NCI-H510A treated with DMSO at 0.1 percent for 48 hours (cell line): ENCODE measurements around the gene GDF11.

Experiments
- DNase-seq: peaks from one replicate; lab custom pipeline; 2025; lab: John Stamatoyannopoulos, UW

The GDF11 gene

GRCh38 chr12:55723516-55724225 is 19.3 kb upstream of the GDF11 start:
- no peak for DNase-seq

- DNase-seq, result peak; percentile 28
These were observed 18.5 kb upstream of the GDF11 start for GRCh38 chr12:55724226-55724939.

GRCh38 chr12:55724940-55725309 is 18.0 kb upstream of the GDF11 start:
- no peak for DNase-seq

- DNase-seq, result no peak
These were observed 17.4 kb upstream of the GDF11 start for GRCh38 chr12:55725556-55725955.

GRCh38 chr12:55726971-55727370 is 16.0 kb upstream of the GDF11 start:
- no peak for DNase-seq

DNA sequence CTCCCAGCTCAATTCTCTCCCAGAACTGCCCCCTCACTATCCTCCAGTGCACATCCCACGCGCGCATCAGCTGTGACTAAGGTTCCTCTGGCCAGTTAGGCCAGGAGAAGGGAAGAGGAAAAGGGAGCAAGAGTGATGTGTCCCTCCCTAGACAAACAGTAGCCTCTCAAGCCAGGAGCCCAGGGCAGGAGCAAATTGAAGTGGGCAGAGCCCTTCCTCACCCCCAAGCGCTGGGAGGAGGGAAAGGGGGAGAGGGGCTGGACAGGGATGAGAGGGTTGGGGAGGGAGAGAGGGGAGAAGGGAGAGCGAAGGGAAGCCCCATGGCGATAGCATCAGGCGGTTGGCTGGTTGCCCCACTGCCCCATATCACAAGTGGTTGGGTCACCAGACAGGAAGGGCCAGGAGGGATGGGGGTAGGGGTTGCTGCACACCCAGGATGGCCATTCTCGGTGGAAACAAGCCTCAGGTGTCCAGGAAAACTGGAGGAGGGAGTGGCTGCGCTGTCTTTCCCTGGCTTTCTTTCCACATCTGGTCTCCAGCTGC is 15.2 kb upstream of the GDF11 start:
- peak; percentile 36 for DNase-seq

GRCh38 chr12:55728186-55728938 is 14.6 kb upstream of the GDF11 start:
- no peak for DNase-seq

GRCh38 chr12:55728939-55729818 is 13.7 kb upstream of the GDF11 start, which contains the start of gene CD63:
Gene CD63, minus strand, starts transcription at chr12:55729009. Its CDS starts 668 bp downstream, at chr12:55728341.
- peak; percentile 81 for DNase-seq

DNA sequence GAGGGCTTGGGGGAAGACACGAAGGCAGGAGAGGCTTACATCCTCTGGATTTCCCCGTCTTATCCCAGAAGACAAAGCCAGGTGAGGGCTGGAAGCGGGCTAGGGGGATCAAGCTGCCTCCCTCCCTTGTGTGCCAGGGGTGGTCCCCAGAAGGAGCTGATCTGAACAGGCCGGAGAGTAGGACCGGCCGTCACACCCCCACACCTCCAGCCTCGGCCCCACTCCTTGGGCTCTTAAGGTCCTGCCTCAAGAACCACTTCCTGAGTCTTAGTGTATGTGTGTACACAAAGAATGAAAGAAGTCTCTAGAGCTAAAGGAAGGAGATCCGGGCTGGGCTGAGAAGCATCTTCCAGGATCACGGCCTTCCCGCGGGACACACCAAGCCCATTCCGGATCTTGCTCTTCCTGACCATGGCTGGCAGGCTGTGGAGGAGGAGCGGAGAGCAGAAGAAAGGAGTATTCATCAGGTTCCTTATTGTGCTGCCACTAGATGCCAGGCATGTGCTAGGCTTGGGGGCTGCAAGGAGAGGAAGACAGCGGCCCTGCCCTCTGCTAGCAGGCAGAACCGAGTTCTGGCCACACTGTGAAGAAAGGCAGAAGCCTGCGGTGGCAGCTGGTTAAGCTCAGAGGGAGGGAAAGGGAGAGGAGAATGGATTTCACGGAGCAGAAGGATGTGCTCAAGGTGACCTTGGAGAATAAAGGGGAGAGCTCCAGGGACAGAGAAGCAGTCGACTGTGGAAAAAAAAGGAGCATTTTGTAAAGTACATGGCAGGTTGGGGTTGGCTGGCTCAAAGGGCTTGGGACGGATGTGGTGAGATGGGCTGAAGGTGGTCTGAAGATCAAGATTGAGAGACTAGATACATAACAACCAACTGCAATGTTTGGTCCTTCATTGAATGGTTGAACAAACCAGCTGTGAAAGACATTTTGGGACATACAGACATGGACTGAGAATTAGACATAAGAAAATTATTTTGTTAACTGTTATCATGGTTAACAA is 12.8 kb upstream of the GDF11 start:
- peak; percentile 63 for DNase-seq

- DNase-seq, result no peak
These were observed 10.6 kb upstream of the GDF11 start for GRCh38 chr12:55732288-55732687.

DNA sequence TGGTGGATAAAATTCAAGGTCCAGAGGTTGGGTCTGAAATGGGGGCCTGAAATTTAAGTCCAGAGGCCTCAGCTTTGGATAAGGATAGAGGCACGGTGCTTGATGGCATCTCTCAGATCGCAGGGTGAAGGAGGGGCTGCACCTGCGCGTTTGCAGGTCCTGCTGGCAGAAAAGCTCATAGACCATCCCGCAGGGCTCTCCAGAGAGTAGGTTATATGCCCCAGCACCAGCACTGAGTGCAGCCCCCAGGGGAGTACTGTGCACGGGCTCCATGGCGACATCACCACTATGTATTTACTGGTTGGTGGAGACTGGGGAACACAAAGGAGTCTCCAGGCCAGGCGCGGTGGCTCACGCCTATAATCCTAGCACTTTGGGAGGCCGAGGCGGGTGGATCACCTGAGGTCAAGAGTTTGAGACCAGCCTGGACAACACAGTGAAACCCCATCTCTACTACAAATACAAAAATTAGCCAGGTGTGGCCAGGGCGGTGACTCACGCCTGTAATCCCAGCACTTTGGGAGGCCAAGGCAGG is 9.8 kb upstream of the GDF11 start:
- DNase-seq, result no peak

DNA sequence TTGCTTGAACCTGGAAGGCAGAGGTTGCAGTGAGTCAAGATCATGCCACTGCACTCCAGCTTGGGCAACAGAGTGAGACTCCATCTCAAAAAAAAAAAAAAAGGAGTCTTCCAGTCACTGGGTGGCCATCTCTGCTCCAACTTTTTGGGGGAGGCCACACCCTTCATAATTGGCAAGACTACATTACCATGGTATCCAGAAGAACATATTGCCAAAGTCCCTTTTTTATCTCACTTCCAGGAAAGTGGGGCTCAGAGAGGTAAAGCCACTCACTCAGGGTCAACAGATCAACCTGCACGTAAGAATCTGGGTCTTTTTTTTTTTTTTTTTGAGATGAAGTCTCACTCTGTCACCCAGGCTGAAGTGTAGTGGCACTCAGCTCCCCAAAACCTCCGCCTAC is 9.1 kb upstream of the GDF11 start:
- no peak for DNase-seq

DNA sequence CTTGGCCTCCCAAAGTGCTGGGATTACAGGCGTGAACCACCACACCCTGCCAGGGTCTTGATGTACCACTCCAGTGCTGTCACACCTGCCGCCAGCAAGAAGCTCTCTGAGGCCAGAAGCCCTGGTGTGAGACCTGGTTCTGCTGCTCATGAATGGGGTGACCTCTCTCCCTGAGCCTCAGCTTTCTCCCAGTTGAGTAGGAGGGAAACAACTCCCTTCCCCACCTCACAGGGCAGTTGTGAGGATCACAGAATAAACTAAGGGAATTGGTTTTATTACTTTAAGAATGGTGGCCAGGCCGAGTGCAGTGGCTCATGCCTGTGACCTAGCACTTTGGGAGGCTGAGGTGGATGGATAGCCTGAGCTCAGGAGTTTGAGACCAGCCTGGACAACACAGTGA is 8.3 kb upstream of the GDF11 start:
- DNase-seq, result no peak

DNA sequence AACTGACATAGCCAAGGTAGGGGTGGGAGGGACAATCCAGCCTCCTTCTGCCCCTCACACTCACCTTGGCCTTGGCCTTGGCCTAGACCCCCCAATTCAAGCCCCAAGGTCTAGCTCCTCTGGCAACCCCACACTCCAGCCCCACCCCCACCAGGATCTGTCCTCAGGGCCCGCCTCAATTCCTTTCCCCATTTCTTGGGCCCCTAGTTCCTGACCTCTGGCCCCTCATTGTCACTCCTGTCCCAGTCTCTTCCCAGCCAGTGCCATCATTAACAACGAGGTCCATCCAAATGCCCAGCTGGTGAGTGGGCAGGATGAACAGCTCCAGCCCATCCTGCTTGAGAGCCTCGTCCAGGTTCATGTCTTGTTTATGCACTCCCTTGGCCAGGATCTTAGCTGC is 6.8 kb upstream of the GDF11 start:
- no peak for DNase-seq

DNA sequence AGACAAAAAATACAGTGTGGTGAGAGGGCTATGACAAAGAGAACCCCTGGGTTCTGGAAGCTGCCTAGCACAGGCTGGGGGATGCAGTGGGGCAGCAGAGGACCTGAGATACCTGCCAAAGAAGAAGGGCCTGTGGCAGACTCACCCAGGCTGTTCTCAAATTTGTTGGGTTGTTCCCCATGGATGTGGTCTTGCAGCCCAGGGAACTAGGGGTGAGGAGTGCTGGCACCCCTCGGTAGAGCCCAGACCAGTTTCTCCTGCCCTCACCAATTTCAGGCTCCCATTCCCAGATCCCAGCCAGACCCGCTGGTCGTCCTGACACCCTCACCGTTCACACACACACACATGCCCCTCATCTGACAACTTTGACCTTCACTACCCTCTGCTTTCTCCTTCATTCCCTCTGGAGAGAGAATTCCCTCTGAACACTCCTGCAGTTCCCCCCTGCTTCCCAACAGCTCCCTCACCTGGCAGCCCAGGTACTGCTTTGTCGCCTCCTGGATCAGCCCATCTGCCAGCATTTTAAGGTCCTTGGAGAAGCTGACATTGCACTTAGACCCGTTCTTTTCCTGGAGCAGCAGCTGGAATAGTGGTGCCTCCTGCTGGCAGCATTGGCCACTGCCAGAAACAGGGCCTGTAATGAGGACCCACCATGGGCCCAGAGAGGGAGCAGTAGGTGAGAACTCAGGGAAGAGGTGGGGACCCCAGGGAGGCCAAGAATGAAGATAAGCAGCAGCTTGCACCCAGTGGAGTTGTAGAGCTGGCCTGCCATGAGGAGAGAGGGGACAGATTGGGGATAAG is 5.9 kb upstream of the GDF11 start:
- DNase-seq, result peak; percentile 82

DNA sequence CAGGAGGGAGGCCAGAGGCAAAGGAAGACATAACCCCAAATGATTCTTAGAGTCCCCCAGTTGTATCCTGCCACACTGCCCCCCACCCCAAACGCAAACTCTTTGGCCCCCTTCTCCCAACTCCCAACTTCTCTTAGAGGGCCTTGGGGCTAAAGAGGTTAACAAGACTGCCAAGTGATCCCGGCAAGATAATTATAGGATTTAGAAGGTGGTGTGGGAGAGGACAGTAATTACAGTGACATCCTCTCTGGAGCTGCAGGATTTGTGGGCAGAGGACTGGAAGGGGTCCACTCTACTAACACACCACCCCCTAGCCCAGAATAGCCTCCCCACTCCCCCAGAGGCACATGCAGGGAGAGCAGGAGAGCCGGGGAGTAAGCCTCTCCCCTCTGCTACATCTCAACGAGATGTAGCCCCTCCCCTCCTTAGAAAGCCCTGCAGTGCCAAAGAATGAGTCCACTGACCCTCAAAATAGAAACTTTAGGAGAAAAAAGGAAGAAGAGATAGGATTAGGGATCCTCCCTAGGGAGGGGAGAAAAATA is 5.3 kb upstream of the GDF11 start:
- DNase-seq, result no peak

DNA sequence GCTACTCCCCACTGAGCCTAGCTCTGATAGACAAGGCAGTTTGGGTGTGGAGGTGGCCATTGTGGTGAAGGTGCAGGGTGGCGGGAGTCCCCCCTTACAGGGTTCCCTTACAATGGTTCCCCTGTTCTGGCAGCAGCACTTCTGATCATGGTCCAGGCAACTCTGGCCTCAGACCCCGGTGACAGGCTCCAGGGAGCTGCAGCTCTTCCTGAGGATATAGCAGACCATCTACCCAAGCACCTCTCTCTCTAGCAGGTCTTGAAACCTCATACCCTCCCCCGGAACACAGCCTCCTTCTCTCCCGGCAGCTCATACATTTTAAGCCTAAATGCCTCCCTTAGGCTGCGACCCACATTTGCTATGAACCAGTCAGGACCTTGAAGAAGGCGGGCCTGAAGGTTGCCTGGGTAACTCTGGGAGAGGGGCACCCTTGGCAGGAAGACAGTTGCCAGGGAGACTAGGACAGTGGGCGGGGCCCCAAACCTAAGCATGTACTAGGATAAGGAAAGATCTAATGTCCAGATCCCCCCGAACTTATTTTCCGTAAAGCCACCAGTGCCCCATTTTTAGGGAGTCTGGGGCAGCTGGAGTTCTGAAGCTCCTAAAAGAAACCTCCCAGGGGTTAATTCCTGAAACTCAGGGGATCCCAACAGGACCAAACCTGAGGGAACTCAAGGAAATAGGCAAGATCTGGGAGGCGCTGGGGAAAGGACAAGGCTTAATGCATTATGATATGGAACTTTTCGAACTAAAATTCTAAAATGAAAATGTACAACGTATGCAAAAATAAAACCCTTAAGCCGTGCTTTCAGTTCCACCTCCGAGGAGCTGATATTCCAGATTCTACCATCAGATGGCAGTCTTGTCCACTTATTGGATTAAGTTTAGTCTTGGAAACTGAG is 4.5 kb upstream of the GDF11 start:
- peak; percentile 80 for DNase-seq

GRCh38 chr12:55739025-55739378 is 3.9 kb upstream of the GDF11 start:
- no peak for DNase-seq
